Naive thymus-derived CD8-positive, alpha-beta T cell (primary cell): Measurements from ENCODE around the gene YTHDF1. TPM values are rescaled to one million over a fixed set of nuclear protein-coding genes. Genes with fewer than 3 reads are reported as not detected.

Source experiments
- ATAC-seq, 2 donors: fragments of 150-1000 bp; cut with Tn5 transposase in 1 of 2; sonication (Bioruptor Pico), chemical (Tn5 transposase) in 1 of 2; 1 replicate in 1 of 2; 2 replicates in 1 of 2; pipeline ENCODE4 v1.10.0; 2021; ENCODE audit warnings: mild to moderate bottlenecking in 2 of 2, moderate library complexity in 2 of 2
- POLR2A ChIA-PET: fragments of 350-600 bp; sonication (Branson Sonifier 250); formaldehyde crosslinking; loops from one replicate; lab custom pipeline; 2021; ENCODE audit warnings: antibody characterized with exemption; lab: Charles Lee
- DNase-seq, 10 donors: peaks; one replicate each; pipeline versions ENCODE4 v3.0.0 to v3.0.0-alpha.2; 2020 to 2022
- H3K27ac Mint-ChIP-seq, 10 donors: one replicate each; pipeline ENCODE4 v1.8.0; 2020 to 2022; ENCODE audit warnings: mild to moderate bottlenecking in 10 of 10, mixed read lengths in 10 of 10, moderate library complexity in 4 of 10, inconsistent platforms in 1 of 10
- H3K27me3 Mint-ChIP-seq, 5 donors: one replicate each; pipeline ENCODE4 v1.8.0; 2021 to 2022; ENCODE audit warnings: mixed read lengths in 5 of 5
- H3K36me3 Mint-ChIP-seq, 3 donors: one replicate each; pipeline ENCODE4 v1.8.0; 2020 to 2022; ENCODE audit warnings: mixed read lengths in 3 of 3, mild to moderate bottlenecking in 2 of 3, inconsistent platforms in 1 of 3
- H3K4me1 Mint-ChIP-seq, 4 donors: one replicate each; pipeline ENCODE4 v1.8.0; 2021 to 2022; ENCODE audit warnings: mixed read lengths in 4 of 4
- H3K4me3 Mint-ChIP-seq, 10 donors: one replicate each; pipeline ENCODE4 v1.8.0; 2020 to 2022; ENCODE audit warnings: mild to moderate bottlenecking in 10 of 10, mixed read lengths in 10 of 10, moderate library complexity in 6 of 10, inconsistent platforms in 1 of 10
- H3K9me3 Mint-ChIP-seq, 9 donors: one replicate each; pipeline ENCODE4 v1.8.0; 2020 to 2022; ENCODE audit warnings: mixed read lengths in 9 of 9, mild to moderate bottlenecking in 3 of 9, inconsistent platforms in 1 of 9, moderate library complexity in 1 of 9
- polyA plus RNA-seq, 3 donors: library from polyadenylated mRNA; unstranded; fragments of 300-500 nt; fragmentation: Illumina TruSeq; gene quantifications; one replicate each; pipeline ENCODE4 v1.2.3, GENCODE V29; 2021
- total RNA-seq, 8 experiments: library from RNA in 2 of 8; stranded (reverse) in 2 of 8; gene quantifications; one replicate each; pipeline ENCODE4 v1.2.3 and lab custom pipeline; 2021 to 2026

Gene YTHDF1
- total and polyA plus RNA-seq, 5 experiments from 2014 or later = 26.8 to 53.1 (median 46.6) TPM

- Mint-ChIP-seq H3K4me1 (peaks cover 0 to 13% (median 0%) of the 10 kb centered on the region in 4 donors), H3K9me3 (no peaks in the 10 kb centered on the region), H3K36me3 (no peaks in the 10 kb centered on the region), H3K27me3 (peaks cover 12 to 39% (median 18%) of the 10 kb centered on the region in 5 donors), H3K27ac (no peak overlapping the region), H3K4me3 (no peak overlapping the region)
- POLR2A ChIA-PET = no interaction called here
- no peak for DNase-seq
- ATAC-seq = no peak
These were observed 47.1 kb downstream of the YTHDF1 start for GRCh38 chr20:63168861-63169260.

DNA sequence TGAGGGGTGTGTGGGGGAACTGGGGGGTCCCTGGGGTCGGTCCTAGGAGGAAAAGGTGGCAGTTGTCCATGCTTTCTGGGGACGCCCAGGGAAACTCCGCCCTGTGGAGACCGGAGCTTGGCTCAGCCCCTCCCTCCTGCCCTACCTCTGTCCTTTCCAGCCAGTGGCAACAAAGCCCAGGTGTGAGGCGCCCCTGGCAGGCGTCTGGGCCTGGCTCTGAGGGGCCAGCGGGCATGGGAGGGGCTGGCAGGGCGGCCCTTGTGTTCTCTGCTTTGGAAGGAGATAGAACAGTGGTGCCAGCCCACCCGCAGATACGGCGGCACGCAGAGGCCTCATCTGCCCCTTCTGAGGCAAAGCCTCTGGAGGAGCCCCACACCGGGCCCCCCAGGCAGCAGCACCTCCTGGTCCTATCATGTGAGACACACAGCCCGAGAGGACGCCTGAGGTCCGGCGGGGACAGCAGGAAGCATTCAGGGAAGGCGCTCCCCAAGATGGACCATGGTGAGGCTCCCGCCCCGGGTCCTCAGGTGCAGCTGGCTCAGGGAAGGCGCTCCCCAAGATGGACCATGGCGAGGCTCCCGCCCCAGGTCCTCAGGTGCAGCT lies 47.9 kb downstream of the YTHDF1 start:
- Mint-ChIP-seq H3K27ac (no peak overlapping the region), H3K36me3 (no peaks in the 10 kb centered on the region), H3K4me1 (peaks cover 0 to 17% (median 2%) of the 10 kb centered on the region in 4 donors), H3K27me3 (peaks cover 12 to 43% (median 18%) of the 10 kb centered on the region in 5 donors), H3K9me3 (no peaks in the 10 kb centered on the region), H3K4me3 (no peak overlapping the region)
- DNase-seq (no peak), ATAC-seq (no peak)
- POLR2A ChIA-PET = no interaction called here

- DNase-seq (no peak), ATAC-seq (no peak)
- Mint-ChIP-seq H3K4me3 (no peak overlapping the region), H3K4me1 (peaks cover 0 to 15% (median 5%) of the 10 kb centered on the region in 4 donors), H3K9me3 (no peaks in the 10 kb centered on the region), H3K36me3 (no peaks in the 10 kb centered on the region), H3K27me3 (peaks cover 12 to 37% (median 15%) of the 10 kb centered on the region in 5 donors), H3K27ac (peak overlapping the region in 1 of 10 donors; percentile 79)
- POLR2A ChIA-PET = no interaction called here
These were observed 48.7 kb downstream of the YTHDF1 start for GRCh38 chr20:63167026-63167917.

DNA sequence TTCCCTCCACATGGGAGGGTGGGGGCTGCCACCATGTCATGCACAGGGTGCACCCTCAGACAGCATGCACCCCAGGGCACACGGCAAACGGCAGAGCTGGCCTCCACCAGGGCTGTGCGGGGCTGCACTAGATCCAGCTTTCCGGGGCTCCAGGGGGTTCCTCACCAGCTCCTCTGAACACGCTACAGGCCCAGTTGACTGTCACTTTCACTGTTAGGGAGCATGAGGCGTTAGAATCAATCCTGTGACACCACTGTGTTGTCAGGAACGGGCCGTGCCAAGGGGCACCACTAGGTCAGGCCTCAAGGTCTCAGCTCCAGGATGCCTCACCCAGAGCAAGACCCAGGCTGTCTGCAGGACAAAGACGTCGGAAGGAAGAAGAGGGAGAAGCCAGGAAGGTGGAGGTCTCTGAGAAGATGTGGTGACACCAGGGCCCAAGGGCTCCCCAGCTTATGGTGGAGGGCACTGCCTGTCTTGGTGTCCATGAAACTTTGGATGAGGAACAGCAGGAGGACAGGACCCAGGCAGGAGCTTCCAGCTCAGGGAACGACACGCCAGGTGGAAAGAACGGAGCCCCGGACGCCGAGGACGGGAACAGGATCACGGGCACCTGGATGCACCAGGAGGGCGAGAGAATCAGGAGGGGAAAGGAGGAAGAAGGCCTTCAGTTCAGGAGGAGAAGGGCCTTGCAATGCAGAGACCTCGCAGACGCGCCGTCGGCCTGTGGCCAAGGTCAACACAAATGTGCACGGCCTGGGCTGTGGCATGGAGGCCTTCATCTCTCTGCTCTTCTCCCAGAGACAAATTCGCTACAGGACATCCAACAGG lies 49.5 kb downstream of the YTHDF1 start:
- Mint-ChIP-seq H3K27me3 (peaks cover 6 to 33% (median 7%) of the 10 kb centered on the region in 5 donors), H3K36me3 (no peaks in the 10 kb centered on the region), H3K27ac (peak overlapping the region in 2 of 10 donors; percentile 38 to 79), H3K9me3 (no peaks in the 10 kb centered on the region), H3K4me3 (no peak overlapping the region), H3K4me1 (peaks cover 0 to 10% (median 5%) of the 10 kb centered on the region in 4 donors)
- POLR2A ChIA-PET = no interaction called here
- no peak for ATAC-seq
- DNase-seq = no peak

- H3K9me3 Mint-ChIP-seq = no peaks in the 10 kb centered on the region
- POLR2A ChIA-PET = no interaction called here
- no peaks in the 10 kb centered on the region for H3K36me3 Mint-ChIP-seq
- H3K27ac Mint-ChIP-seq = no peak overlapping the region
- DNase-seq = no peak
- ATAC-seq = no peak
- no peak overlapping the region for H3K4me3 Mint-ChIP-seq
- peaks cover 0 to 10% (median 5%) of the 10 kb centered on the region in 4 donors for H3K4me1 Mint-ChIP-seq
- H3K27me3 Mint-ChIP-seq = peaks cover 2 to 29% (median 5%) of the 10 kb centered on the region in 5 donors
These were observed 50.4 kb downstream of the YTHDF1 start for GRCh38 chr20:63165356-63166192.

- POLR2A ChIA-PET = no interaction called here
- no peaks in the 10 kb centered on the region for H3K36me3 Mint-ChIP-seq
- no peak overlapping the region for H3K4me3 Mint-ChIP-seq
- H3K27me3 Mint-ChIP-seq = peaks cover 0 to 21% (median under 1%) of the 10 kb centered on the region in 5 donors
- H3K9me3 Mint-ChIP-seq = no peaks in the 10 kb centered on the region
- H3K4me1 Mint-ChIP-seq = peaks cover 0 to 10% (median 5%) of the 10 kb centered on the region in 4 donors
- DNase-seq = no peak
- no peak for ATAC-seq
- H3K27ac Mint-ChIP-seq = no peak overlapping the region
These were observed 51.2 kb downstream of the YTHDF1 start for GRCh38 chr20:63164484-63165355.

DNA sequence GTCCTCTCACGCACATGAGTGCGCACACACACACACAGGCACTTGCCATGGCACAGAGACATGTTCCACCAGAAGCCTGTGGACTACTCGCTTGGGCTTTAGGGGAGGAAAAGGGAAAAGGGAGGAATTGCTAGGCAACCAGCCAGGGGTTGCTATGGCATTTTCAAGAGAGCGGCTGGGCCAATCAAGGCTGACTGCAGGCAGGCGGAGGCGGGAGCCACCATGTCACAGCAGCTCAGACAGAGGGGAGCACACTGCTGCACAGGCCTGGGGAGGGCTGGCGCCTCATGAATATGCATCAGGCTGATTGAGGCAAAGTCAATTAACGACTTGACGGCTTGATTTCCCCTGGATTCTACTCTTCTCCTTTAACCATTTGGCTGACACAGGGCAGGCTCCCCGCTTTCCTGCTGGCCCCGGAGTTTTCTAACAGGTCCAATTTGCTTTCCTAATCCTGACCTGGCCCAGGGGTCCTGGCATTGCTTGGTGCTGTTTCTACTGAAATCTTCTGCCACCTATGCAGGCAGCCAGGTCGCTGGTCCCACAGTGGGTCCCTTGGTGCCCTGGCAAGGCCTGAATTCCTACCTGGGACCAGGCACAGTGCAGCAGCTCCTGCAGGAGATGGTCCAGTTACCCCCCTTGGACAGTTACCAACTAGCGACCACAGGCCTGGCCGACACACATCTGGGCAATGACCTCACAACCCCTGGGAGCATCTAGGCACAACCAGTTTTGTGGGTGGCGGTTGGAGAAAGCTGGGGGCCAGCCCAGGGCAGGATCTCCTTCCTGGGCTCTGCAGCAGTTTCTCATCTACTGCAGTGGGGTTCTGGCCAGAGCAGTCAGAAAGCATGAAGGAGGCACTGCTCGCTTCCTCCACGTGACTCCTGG lies 52.1 kb downstream of the YTHDF1 start:
- Mint-ChIP-seq H3K4me3 (no peak overlapping the region), H3K4me1 (peaks cover 0 to 10% (median 5%) of the 10 kb centered on the region in 4 donors), H3K27ac (no peak overlapping the region), H3K9me3 (no peaks in the 10 kb centered on the region), H3K27me3 (peaks cover 0 to 24% (median 3%) of the 10 kb centered on the region in 5 donors), H3K36me3 (no peaks in the 10 kb centered on the region)
- ATAC-seq (no peak), DNase-seq (no peak)
- POLR2A ChIA-PET = no interaction called here

DNA sequence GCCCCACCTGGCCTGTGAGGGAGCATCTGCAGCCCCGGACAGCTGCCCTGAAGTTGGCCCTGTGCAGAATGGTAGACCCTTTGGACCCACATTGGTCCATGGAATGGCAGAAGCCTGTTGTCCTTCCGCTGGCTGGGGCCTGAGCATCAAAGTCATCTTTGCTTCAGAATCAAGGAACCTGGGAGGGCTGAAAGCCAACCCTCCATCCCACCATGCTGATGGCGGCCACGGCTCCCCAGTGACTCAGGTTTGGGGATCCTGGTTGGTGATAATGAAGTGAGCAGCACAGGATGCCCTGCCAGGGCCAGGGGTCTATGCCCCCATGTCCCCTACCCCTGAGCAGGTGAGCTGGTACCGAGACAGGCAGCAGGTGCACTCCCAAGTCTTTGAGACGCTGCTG lies 52.8 kb downstream of the YTHDF1 start:
- Mint-ChIP-seq H3K27me3 (peaks cover 0 to 28% (median 3%) of the 10 kb centered on the region in 5 donors), H3K27ac (no peak overlapping the region), H3K9me3 (no peaks in the 10 kb centered on the region), H3K4me1 (peaks cover 0 to 10% (median 5%) of the 10 kb centered on the region in 4 donors), H3K4me3 (no peak overlapping the region), H3K36me3 (no peaks in the 10 kb centered on the region)
- DNase-seq (no peak), ATAC-seq (no peak)
- POLR2A ChIA-PET = no interaction called here

GRCh38 chr20:63162206-63162795 lies 53.6 kb downstream of the YTHDF1 start:
- ATAC-seq = no peak
- POLR2A ChIA-PET = no interaction called here
- Mint-ChIP-seq H3K27ac (no peak overlapping the region), H3K4me1 (peaks cover 0 to 10% (median 5%) of the 10 kb centered on the region in 4 donors), H3K27me3 (peaks cover 0 to 28% (median 3%) of the 10 kb centered on the region in 5 donors), H3K36me3 (no peaks in the 10 kb centered on the region), H3K4me3 (no peak overlapping the region), H3K9me3 (no peaks in the 10 kb centered on the region)
- DNase-seq = no peak

- Mint-ChIP-seq H3K4me3 (no peak overlapping the region), H3K27ac (peak overlapping the region in 1 of 10 donors; percentile 37), H3K9me3 (no peaks in the 10 kb centered on the region)
These were observed 54.7 kb downstream of the YTHDF1 start for GRCh38 chr20:63161176-63161651.

More at GRCh38 chr20:63161176-63161651, 54.7 kb downstream of the YTHDF1 start:
- ATAC-seq = no peak
- Mint-ChIP-seq H3K27me3 (peaks cover under 1 to 33% (median 3%) of the 10 kb centered on the region in 5 donors), H3K4me1 (peaks cover 0 to 8% (median 4%) of the 10 kb centered on the region in 4 donors), H3K36me3 (no peaks in the 10 kb centered on the region)
- no peak for DNase-seq
- POLR2A ChIA-PET = no interaction called here
